Fibroblast of lung (primary cell): Measurements from ENCODE around the gene MYH10.

ENCODE experiments used
- CTCF ChIP-seq, 2 donors: IDR thresholded peaks in 1 of 2; conservative IDR thresholded peaks in 1 of 2; 1 replicate in 1 of 2; 2 replicates in 1 of 2; pipeline ENCODE4 v1.5.1; 2011 to 2012; ENCODE audit warnings: low read length in 2 of 2, control low read depth in 1 of 2, inconsistent platforms in 1 of 2, low read depth in 1 of 2, mild to moderate bottlenecking in 1 of 2
- EZH2 ChIP-seq: IDR thresholded peaks from 2 replicates; pipeline ENCODE4 v1.5.1; 2012; ENCODE audit warnings: low read length, control low read depth, mild to moderate bottlenecking; ENCODE audit errors: missing control alignments

GRCh38 chr17:8563024-8563776 lies 67.3 kb downstream of the MYH10 start:
- TF ChIP-seq CTCF (conservative IDR thresholded peaks at IDR 0.05 in 1 of 2, IDR thresholded peaks at IDR 0.05 in 1 of 2; ENCODE audit: low read depth in 1 of 2, low read length in 2 of 2) (no peak), EZH2 (no peak)
